ENCODE data around the gene CD86.

- TF ChIP-seq MTA1 (IDR thresholded peaks at IDR 0.05; ENCODE audit: borderline replicate concordance) (no peak), RNF219 (CRISPR knock-in tag; IDR thresholded peaks at IDR 0.05) (no peak), ZBTB49 (CRISPR knock-in tag; IDR thresholded peaks at IDR 0.05; ENCODE audit: borderline replicate concordance) (no peak)
- TF ChIP-seq, protein P1, sequence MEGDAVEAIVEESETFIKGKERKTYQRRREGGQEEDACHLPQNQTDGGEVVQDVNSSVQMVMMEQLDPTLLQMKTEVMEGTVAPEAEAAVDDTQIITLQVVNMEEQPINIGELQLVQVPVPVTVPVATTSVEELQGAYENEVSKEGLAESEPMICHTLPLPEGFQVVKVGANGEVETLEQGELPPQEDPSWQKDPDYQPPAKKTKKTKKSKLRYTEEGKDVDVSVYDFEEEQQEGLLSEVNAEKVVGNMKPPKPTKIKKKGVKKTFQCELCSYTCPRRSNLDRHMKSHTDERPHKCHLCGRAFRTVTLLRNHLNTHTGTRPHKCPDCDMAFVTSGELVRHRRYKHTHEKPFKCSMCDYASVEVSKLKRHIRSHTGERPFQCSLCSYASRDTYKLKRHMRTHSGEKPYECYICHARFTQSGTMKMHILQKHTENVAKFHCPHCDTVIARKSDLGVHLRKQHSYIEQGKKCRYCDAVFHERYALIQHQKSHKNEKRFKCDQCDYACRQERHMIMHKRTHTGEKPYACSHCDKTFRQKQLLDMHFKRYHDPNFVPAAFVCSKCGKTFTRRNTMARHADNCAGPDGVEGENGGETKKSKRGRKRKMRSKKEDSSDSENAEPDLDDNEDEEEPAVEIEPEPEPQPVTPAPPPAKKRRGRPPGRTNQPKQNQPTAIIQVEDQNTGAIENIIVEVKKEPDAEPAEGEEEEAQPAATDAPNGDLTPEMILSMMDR (IDR thresholded peaks at IDR 0.05 in 2 of 3, conservative IDR thresholded peaks at IDR 0.05 in 1 of 3; ENCODE audit: insufficient read depth in 2 of 3, low read depth in 1 of 3, low read length in 3 of 3): no peak
Observed at GRCh38 chr3:122151480-122151879, 96.3 kb downstream of the CD86 start.
